Measurements from ENCODE around the gene SERPINB6. TPM values are rescaled to one million over a fixed set of nuclear protein-coding genes. Genes with fewer than 3 reads are reported as not detected.
A peak's percentile ranks its signal among the peaks of the same experiment; 100 is the strongest.

Gene SERPINB6
- total RNA-seq, 1 experiment from 2014 or later, result 39.0 TPM

- Histone ChIP-seq H3T11ph (ENCODE audit: low read length) (no peak overlapping the region), H2BK15ac (ENCODE audit: low read depth, low read length) (no peak overlapping the region), H3K23ac (ENCODE audit: insufficient read length, low read depth, low read length) (no peak overlapping the region), H2AFZ (ENCODE audit: low read length) (no peak overlapping the region), H3K9me3 (ENCODE audit: control insufficient read depth, low read depth, low read length) (no peaks in the 10 kb centered on the region), H4K8ac (replicated peaks; ENCODE audit: insufficient read length, low read depth, low read length) (no peak overlapping the region), H4K91ac (ENCODE audit: insufficient read length, low read depth, low read length) (no peak overlapping the region), H2AK5ac (ENCODE audit: insufficient read length, low read length) (no peak overlapping the region), H3K4me1 (ENCODE audit: insufficient read depth, low read length) (peaks cover 10% of the 10 kb centered on the region; the same call in 1 of the 2 replicates), H3K14ac (ENCODE audit: insufficient read depth, low read length) (no peak overlapping the region), H3K4ac (ENCODE audit: low read depth, low read length) (no peak overlapping the region), H3K79me2 (ENCODE audit: insufficient read depth, low read length) (no peaks in the 10 kb centered on the region), H2BK5ac (ENCODE audit: insufficient read length, low read length) (no peak overlapping the region), H3K56ac (ENCODE audit: insufficient read length, low read depth, low read length) (no peak overlapping the region), H2BK12ac (ENCODE audit: insufficient read length, low read depth, low read length) (no peak overlapping the region), H3K4me2 (ENCODE audit: insufficient read depth, insufficient read length, low read length) (no peak overlapping the region), H4K20me1 (ENCODE audit: control insufficient read depth, insufficient read depth, insufficient read length) (no peaks in the 10 kb centered on the region), H3K9ac (ENCODE audit: extremely low read depth, insufficient read length, low read length) (no peak overlapping the region), H2BK20ac (ENCODE audit: low read depth, low read length, poor library complexity, severe bottlenecking) (no peak overlapping the region), H3K27me3 (ENCODE audit: insufficient read depth, low read length) (no peaks in the 10 kb centered on the region), H3K79me1 (ENCODE audit: insufficient read depth, low read depth, low read length, poor library complexity, severe bottlenecking) (no peaks in the 10 kb centered on the region), H2BK120ac (ENCODE audit: low read depth, low read length, poor library complexity, severe bottlenecking) (no peak overlapping the region), H3K27ac (ENCODE audit: insufficient read length, low read depth, low read length) (no peak overlapping the region), H4K5ac (ENCODE audit: insufficient read length, low read depth, low read length) (no peak overlapping the region), H3K18ac (ENCODE audit: insufficient read length, low read depth, low read length) (no peak overlapping the region), H3K23me2 (ENCODE audit: insufficient read length, low read depth, low read length, poor library complexity, severe bottlenecking) (no peaks in the 10 kb centered on the region)
- TF ChIP-seq CTCF (conservative IDR thresholded peaks at IDR 0.05), result no peak
- WGBS (ENCODE audit: extremely low coverage, insufficient read length, low lambda C conversion rate), result no CpG with 5 or more reads among the region's 11 CpGs
- Mint-ChIP-seq H3K27ac (peak overlapping the region; percentile 17 to 72 (median 53); a peak in 2 of 7 replicates), H3K4me1 (peaks cover 63 to 75% of the 10 kb centered on the region in 2 experiments), H3K36me3 (ENCODE audit: insufficient read depth in 1 of 3, low read depth in 3 of 3) (no peaks in the 10 kb centered on the region; a peak in 1 of 7 replicates), H3K27me3 (ENCODE audit: low read depth) (no peaks in the 10 kb centered on the region), H3K4me3 (no peak overlapping the region), H3K9me3 (peaks cover 0 to 2% of the 10 kb centered on the region in 2 experiments; a peak in 1 of 5 replicates)
- DNase-seq, result peak; percentile 29
Observed at GRCh38 chr6:2913621-2914317, 57.6 kb downstream of the SERPINB6 start.

Data from H9 (cell line).